Neural cell (in vitro differentiated cells): Measurements from ENCODE around the gene RTN4R.

Experiments
- CTCF ChIP-seq: fragments of 450-650 bp; IDR thresholded peaks from 2 replicates; pipeline ENCODE4 v1.5.1; 2014; ENCODE audit warnings: antibody characterized with exemption, mild to moderate bottlenecking, moderate library complexity; ENCODE audit not compliant: poor library complexity, severe bottlenecking
- EZH2 ChIP-seq: fragments of 200-600, 300-800 bp; shearing (Covaris generic), sonication (generic); IDR thresholded peaks from 2 replicates; pipeline ENCODE4 v1.6.1; 2014; ENCODE audit warnings: antibody characterized with exemption, low read length, borderline replicate concordance, mild to moderate bottlenecking; ENCODE audit not compliant: insufficient read depth, poor library complexity, severe bottlenecking
- MXI1 ChIP-seq: fragments of 450-650 bp; conservative IDR thresholded peaks from 2 replicates; pipeline ENCODE4 v1.6.1; 2014; ENCODE audit warnings: antibody characterized with exemption, mild to moderate bottlenecking; ENCODE audit not compliant: poor library complexity, severe bottlenecking

GRCh38 chr22:20221421-20222340 lies 46.4 kb downstream of the RTN4R start:
- no peak for TF ChIP-seq CTCF
- no peak for TF ChIP-seq EZH2
- no peak for TF ChIP-seq MXI1
